OCI-LY7 (cell line): ENCODE data around the gene DPYSL5.

Experiments used
- CTCF ChIP-seq: fragments of 200-600 bp; sonication (generic); conservative IDR thresholded peaks from 2 replicates; pipeline ENCODE4 v1.5.1; 2014; ENCODE audit warnings: mild to moderate bottlenecking, antibody characterized with exemption, low read length, moderate library complexity, mixed read lengths
- EZH2phosphoT487 ChIP-seq: fragments of 200-600 bp; sonication (generic); IDR thresholded peaks from 2 replicates; pipeline ENCODE4 v1.6.1; 2018; ENCODE audit warnings: low read depth, borderline replicate concordance, mild to moderate bottlenecking, mixed run types, antibody characterized with exemption, low read length, moderate library complexity, mixed read lengths

GRCh38 chr2:26838121-26838906, 9.6 kb upstream of the DPYSL5 start:
- no peak for TF ChIP-seq EZH2phosphoT487
- TF ChIP-seq CTCF: no peak
